Gastroesophageal sphincter (tissue), 3 donors: ENCODE results near the gene CEACAM1.

Experiments used
- CTCF ChIP-seq, 4 experiments: fragments of 200-600 bp in 2 of 4; fragments of 450-650 bp in 2 of 4; sonication (generic) in 1 of 4; IDR thresholded peaks; one replicate each; pipeline ENCODE4 v1.5.1; 2017 to 2019; ENCODE audit warnings: antibody characterized with exemption in 4 of 4, mild to moderate bottlenecking in 2 of 4, moderate library complexity in 2 of 4
- POLR2A ChIP-seq, 2 donors: fragments of 450-650 bp; IDR thresholded peaks; one replicate each; pipeline ENCODE4 v1.6.1; 2017; ENCODE audit warnings: antibody characterized with exemption in 2 of 2, mild to moderate bottlenecking in 2 of 2, moderate library complexity in 1 of 2
- POLR2AphosphoS5 ChIP-seq: sonication (generic); formaldehyde crosslinking; IDR thresholded peaks from one replicate; pipeline ENCODE4 v1.6.1; 2017; ENCODE audit warnings: antibody characterized with exemption

GRCh38 chr19:42547929-42548328, 19.6 kb upstream of the CEACAM1 start:
- TF ChIP-seq CTCF (IDR thresholded peaks at IDR 0.05) = no peak
- TF ChIP-seq POLR2AphosphoS5 = no peak
- no peak for TF ChIP-seq POLR2A (IDR thresholded peaks at IDR 0.05)
